K562 (cell line): ENCODE measurements around the gene EXOC2. TPM values are rescaled to one million over a fixed set of nuclear protein-coding genes. Genes with fewer than 3 reads are reported as not detected.

Experiments
- CEBPB ChIP-seq: fragments of 450-650 bp; IDR thresholded peaks from 2 replicates; pipeline ENCODE4 v1.6.1; 2016; ENCODE audit warnings: missing genetic modification characterization, missing compliant biosample characterization
- CREBBP ChIP-seq: IDR thresholded peaks from one replicate; pipeline ENCODE4 v1.6.1; 2012; ENCODE audit warnings: low read depth, mild to moderate bottlenecking, control low read depth, inconsistent platforms, low read length
- CSDE1 ChIP-seq, 2 experiments: fragments of 450-650 bp; IDR thresholded peaks; 2 replicates each; pipeline ENCODE4 v1.6.1; 2016; ENCODE audit warnings: mild to moderate bottlenecking in 1 of 2
- GATAD2B ChIP-seq: fragments of 450-650 bp; IDR thresholded peaks from 2 replicates; pipeline ENCODE4 v1.6.1; 2017; ENCODE audit warnings: mild to moderate bottlenecking, borderline replicate concordance
- HNRNPLL ChIP-seq: fragments of 200-400 bp; formaldehyde crosslinking; IDR thresholded peaks from 2 replicates; pipeline ENCODE4 v1.6.1; 2017; ENCODE audit warnings: low read length, low read depth, mild to moderate bottlenecking; ENCODE audit not compliant: poor library complexity, severe bottlenecking
- IFI16 ChIP-seq: fragments of 250-450 bp; sonication (Bioruptor Pico); IDR thresholded peaks from 2 replicates; pipeline ENCODE4 v2.1.2; 2022; ENCODE audit warnings: mild to moderate bottlenecking, inconsistent platforms
- MAFF ChIP-seq: IDR thresholded peaks from 2 replicates; pipeline ENCODE4 v1.6.1; 2012; ENCODE audit warnings: low read length, improper control_type of control experiment
- NELFE ChIP-seq: IDR thresholded peaks from 2 replicates; pipeline ENCODE4 v1.6.1; 2011; ENCODE audit warnings: mild to moderate bottlenecking; ENCODE audit not compliant: insufficient read depth, insufficient read length
- NFIX ChIP-seq: fragments of 250-450 bp; sonication (Bioruptor Pico); IDR thresholded peaks from 2 replicates; pipeline ENCODE4 v1.4.0; 2020; ENCODE audit warnings: low read depth, mild to moderate bottlenecking, moderate library complexity
- POLR3G ChIP-seq: IDR thresholded peaks from 2 replicates; pipeline ENCODE4 v1.6.1; 2011; ENCODE audit not compliant: insufficient read length, insufficient replicate concordance; ENCODE audit errors: extremely low read depth
- PURB ChIP-seq: sonication (generic); formaldehyde crosslinking; IDR thresholded peaks from 2 replicates; pipeline ENCODE4 v1.9.0; 2021; ENCODE audit warnings: low read depth, mild to moderate bottlenecking, missing genetic modification reagents
- RBM39 ChIP-seq: fragments of 200-400 bp; formaldehyde crosslinking; optimal IDR thresholded peaks from 2 replicates; pipeline ENCODE3; 2018; ENCODE audit warnings: low read depth, low read length
- TCF3 ChIP-seq: sonication (generic); formaldehyde crosslinking; IDR thresholded peaks from 2 replicates; pipeline ENCODE4 v1.4.0; 2020; ENCODE audit warnings: mild to moderate bottlenecking, missing genetic modification reagents
- TCF7L2 ChIP-seq: fragments of 150-350 bp; IDR thresholded peaks from 2 replicates; pipeline ENCODE4 v1.6.1; 2016; ENCODE audit warnings: low read depth, mild to moderate bottlenecking, low read length, moderate library complexity
- polyA plus RNA-seq, 8 experiments: library from polyadenylated mRNA; depleted of rRNA in 4 of 8; stranded (reverse) in 5 of 8; unstranded in 3 of 8; fragments of >200 nt; fragmentation: Nextera tagmentation in 2 of 8; fragmentation: Illumina TruSeq in 1 of 8; extraction: Ambion mirVana in 2 of 8; extraction: Trizol in 1 of 8; gene quantifications; 2 replicates each; pipeline versions ENCODE4 v1.2.1 to v1.2.3, GENCODE V29; 2011 to 2014; ENCODE audit warnings: inconsistent platforms in 1 of 8, missing spikeins in 1 of 8
- total RNA-seq, 7 experiments: library from RNA; depleted of rRNA in 6 of 7; stranded (reverse); fragments of >200 nt in 6 of 7; fragmentation: Illumina TruSeq in 2 of 7; extraction: Trizol in 2 of 7; gene quantifications; 2 replicates each; pipeline versions ENCODE4 v1.2.1 to v1.2.3, GENCODE V29; 2011 to 2021; ENCODE audit warnings: low replicate concordance in 1 of 7
- TF ChIP-seq, protein P1 (sequence below): fragments of 450-650 bp; IDR thresholded peaks from 2 replicates; pipeline ENCODE4 v1.6.1; 2016; ENCODE audit warnings: mild to moderate bottlenecking, moderate library complexity
- TF ChIP-seq, protein P2 (sequence below): fragments of 450-650 bp; IDR thresholded peaks from 2 replicates; pipeline ENCODE4 v1.6.1; 2016; ENCODE audit warnings: antibody characterized with exemption

The EXOC2 gene
- total and polyA plus RNA-seq, 9 of the 15 experiments (the other 6 are each of a cell fraction or from before 2014, with no cell fraction given) = 12.2 to 30.2 (median 24.2) TPM

DNA sequence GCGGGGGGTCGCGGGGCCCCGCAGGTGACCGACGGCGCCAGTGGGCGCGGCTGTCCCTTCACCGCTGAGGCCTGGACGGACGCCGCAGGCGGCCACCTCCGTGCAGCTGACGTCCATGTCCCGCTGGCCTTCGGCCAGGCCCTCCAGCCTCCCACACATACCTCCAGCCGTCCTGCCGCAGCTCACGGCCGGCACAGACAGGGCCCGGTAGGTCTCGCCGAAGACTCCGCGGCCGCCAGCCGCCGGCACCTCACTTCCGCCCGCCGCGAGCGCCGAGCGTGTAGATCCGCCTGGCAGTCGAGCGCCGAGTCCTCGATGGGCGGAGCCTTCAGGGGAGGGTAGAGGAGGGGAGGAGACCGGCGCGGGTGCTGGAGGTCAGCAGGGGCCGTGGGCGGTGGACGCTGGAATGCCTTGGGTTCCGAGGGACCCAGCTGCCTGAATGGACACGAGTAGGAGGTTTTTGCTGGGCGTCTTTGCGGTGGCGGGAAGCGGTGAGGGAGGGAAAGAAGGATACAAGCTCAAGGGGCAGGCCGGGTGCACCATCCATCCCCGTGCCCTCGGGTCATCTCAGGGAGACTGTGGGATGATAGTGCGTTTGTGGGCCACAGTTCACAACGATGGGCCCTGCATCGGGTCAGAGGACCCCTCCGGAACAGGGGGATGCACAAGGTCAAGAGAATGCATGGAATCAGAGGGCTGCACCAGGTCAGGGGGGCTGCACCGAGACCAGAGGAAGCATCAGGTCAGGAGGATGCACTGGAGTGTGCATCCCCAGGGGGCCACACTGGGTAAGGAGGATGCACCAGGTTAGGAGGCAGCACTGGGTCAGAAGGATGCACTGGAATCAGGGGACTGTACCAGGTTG, at the start of gene EXOC2 (continued):
- TF ChIP-seq, protein P1, sequence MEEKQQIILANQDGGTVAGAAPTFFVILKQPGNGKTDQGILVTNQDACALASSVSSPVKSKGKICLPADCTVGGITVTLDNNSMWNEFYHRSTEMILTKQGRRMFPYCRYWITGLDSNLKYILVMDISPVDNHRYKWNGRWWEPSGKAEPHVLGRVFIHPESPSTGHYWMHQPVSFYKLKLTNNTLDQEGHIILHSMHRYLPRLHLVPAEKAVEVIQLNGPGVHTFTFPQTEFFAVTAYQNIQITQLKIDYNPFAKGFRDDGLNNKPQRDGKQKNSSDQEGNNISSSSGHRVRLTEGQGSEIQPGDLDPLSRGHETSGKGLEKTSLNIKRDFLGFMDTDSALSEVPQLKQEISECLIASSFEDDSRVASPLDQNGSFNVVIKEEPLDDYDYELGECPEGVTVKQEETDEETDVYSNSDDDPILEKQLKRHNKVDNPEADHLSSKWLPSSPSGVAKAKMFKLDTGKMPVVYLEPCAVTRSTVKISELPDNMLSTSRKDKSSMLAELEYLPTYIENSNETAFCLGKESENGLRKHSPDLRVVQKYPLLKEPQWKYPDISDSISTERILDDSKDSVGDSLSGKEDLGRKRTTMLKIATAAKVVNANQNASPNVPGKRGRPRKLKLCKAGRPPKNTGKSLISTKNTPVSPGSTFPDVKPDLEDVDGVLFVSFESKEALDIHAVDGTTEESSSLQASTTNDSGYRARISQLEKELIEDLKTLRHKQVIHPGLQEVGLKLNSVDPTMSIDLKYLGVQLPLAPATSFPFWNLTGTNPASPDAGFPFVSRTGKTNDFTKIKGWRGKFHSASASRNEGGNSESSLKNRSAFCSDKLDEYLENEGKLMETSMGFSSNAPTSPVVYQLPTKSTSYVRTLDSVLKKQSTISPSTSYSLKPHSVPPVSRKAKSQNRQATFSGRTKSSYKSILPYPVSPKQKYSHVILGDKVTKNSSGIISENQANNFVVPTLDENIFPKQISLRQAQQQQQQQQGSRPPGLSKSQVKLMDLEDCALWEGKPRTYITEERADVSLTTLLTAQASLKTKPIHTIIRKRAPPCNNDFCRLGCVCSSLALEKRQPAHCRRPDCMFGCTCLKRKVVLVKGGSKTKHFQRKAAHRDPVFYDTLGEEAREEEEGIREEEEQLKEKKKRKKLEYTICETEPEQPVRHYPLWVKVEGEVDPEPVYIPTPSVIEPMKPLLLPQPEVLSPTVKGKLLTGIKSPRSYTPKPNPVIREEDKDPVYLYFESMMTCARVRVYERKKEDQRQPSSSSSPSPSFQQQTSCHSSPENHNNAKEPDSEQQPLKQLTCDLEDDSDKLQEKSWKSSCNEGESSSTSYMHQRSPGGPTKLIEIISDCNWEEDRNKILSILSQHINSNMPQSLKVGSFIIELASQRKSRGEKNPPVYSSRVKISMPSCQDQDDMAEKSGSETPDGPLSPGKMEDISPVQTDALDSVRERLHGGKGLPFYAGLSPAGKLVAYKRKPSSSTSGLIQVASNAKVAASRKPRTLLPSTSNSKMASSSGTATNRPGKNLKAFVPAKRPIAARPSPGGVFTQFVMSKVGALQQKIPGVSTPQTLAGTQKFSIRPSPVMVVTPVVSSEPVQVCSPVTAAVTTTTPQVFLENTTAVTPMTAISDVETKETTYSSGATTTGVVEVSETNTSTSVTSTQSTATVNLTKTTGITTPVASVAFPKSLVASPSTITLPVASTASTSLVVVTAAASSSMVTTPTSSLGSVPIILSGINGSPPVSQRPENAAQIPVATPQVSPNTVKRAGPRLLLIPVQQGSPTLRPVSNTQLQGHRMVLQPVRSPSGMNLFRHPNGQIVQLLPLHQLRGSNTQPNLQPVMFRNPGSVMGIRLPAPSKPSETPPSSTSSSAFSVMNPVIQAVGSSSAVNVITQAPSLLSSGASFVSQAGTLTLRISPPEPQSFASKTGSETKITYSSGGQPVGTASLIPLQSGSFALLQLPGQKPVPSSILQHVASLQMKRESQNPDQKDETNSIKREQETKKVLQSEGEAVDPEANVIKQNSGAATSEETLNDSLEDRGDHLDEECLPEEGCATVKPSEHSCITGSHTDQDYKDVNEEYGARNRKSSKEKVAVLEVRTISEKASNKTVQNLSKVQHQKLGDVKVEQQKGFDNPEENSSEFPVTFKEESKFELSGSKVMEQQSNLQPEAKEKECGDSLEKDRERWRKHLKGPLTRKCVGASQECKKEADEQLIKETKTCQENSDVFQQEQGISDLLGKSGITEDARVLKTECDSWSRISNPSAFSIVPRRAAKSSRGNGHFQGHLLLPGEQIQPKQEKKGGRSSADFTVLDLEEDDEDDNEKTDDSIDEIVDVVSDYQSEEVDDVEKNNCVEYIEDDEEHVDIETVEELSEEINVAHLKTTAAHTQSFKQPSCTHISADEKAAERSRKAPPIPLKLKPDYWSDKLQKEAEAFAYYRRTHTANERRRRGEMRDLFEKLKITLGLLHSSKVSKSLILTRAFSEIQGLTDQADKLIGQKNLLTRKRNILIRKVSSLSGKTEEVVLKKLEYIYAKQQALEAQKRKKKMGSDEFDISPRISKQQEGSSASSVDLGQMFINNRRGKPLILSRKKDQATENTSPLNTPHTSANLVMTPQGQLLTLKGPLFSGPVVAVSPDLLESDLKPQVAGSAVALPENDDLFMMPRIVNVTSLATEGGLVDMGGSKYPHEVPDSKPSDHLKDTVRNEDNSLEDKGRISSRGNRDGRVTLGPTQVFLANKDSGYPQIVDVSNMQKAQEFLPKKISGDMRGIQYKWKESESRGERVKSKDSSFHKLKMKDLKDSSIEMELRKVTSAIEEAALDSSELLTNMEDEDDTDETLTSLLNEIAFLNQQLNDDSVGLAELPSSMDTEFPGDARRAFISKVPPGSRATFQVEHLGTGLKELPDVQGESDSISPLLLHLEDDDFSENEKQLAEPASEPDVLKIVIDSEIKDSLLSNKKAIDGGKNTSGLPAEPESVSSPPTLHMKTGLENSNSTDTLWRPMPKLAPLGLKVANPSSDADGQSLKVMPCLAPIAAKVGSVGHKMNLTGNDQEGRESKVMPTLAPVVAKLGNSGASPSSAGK = no peak
- no peak for TF ChIP-seq PURB (CRISPR knock-in tag)
- TF ChIP-seq POLR3G = no peak
- TF ChIP-seq MAFF = no peak
- peak; percentile 40; the same call in 1 of the 2 replicates for TF ChIP-seq TCF7L2
- TF ChIP-seq RBM39 = peak; percentile 81
- no peak for TF ChIP-seq CEBPB (tag)
- TF ChIP-seq NELFE = no peak
- TF ChIP-seq NFIX (CRISPR knock-in tag) = no peak
- TF ChIP-seq CREBBP = no peak
- TF ChIP-seq, protein P2, sequence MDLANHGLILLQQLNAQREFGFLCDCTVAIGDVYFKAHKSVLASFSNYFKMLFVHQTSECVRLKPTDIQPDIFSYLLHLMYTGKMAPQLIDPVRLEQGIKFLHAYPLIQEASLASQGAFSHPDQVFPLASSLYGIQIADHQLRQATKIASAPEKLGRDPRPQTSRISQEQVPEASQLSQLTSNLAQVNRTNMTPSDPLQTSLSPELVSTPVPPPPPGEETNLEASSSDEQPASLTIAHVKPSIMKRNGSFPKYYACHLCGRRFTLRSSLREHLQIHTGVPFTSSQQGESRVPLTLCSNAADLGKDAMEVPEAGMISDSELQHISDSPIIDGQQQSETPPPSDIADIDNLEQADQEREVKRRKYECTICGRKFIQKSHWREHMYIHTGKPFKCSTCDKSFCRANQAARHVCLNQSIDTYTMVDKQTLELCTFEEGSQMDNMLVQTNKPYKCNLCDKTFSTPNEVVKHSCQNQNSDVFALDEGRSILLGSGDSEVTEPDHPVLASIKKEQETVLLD = no peak
- TF ChIP-seq IFI16 (CRISPR knock-in tag) = no peak
- TF ChIP-seq CSDE1 (IDR thresholded peaks at IDR 0.05) = no peak
- no peak for TF ChIP-seq HNRNPLL
- TF ChIP-seq TCF3 (CRISPR knock-in tag) = peak; percentile 37
- peak; percentile 57; the same call in 1 of the 2 replicates for TF ChIP-seq GATAD2B
